ENCODE data around the gene AXIN1.
"Not testable (repeated sequence)": the region's sequence is repeated elsewhere in the genome, so short reads cannot be mapped to it uniquely, and the experiment has no call there.

Gene AXIN1

GRCh38 chr16:352547-353403 is at the start of gene AXIN1:
AXIN1 (minus strand) TSS chr16:352723; CDS start chr16:347025, 5,698 bp downstream.
- peak; percentile 100 for DNase-seq (ENCODE audit: low read depth in 2 of 2)

- DNase-seq (ENCODE audit: low read depth in 2 of 2), result peak; percentile 95 to 98
Observed at GRCh38 chr16:401468-402348, 49.2 kb upstream of the AXIN1 start, which contains the start of gene DECR2. DECR2 (plus strand) TSS chr16:401885; CDS start chr16:401964, 79 bp downstream.

GRCh38 chr16:400061-400591 is 47.6 kb upstream of the AXIN1 start:
- no peak for DNase-seq (ENCODE audit: low read depth in 2 of 2)

- DNase-seq (ENCODE audit: low read depth in 2 of 2), result no peak
Observed at GRCh38 chr16:399340-400019, 47.0 kb upstream of the AXIN1 start.

GRCh38 chr16:398561-399339 is 46.2 kb upstream of the AXIN1 start:
- no peak for DNase-seq (ENCODE audit: low read depth in 2 of 2)

- no peak for DNase-seq (ENCODE audit: low read depth in 2 of 2)
Observed at GRCh38 chr16:397736-398332, 45.3 kb upstream of the AXIN1 start.

GRCh38 chr16:397135-397661 is 44.7 kb upstream of the AXIN1 start, which contains the start of gene NME4:
NME4 (plus strand) TSS chr16:397199; CDS start chr16:397223, 24 bp downstream.
- DNase-seq (ENCODE audit: low read depth in 2 of 2), result no peak

GRCh38 chr16:396605-397004 is 44.1 kb upstream of the AXIN1 start:
- DNase-seq (ENCODE audit: low read depth in 2 of 2), result no peak

GRCh38 chr16:396199-396598 is 43.7 kb upstream of the AXIN1 start:
- no peak for DNase-seq (ENCODE audit: low read depth in 2 of 2)

GRCh38 chr16:392450-393030 is 40.0 kb upstream of the AXIN1 start:
- no peak for DNase-seq (ENCODE audit: low read depth in 2 of 2)

- peak; percentile 62 to 79 for DNase-seq (ENCODE audit: low read depth in 2 of 2)
Observed at GRCh38 chr16:391885-392335, 39.4 kb upstream of the AXIN1 start.

- DNase-seq (ENCODE audit: low read depth in 2 of 2), result no peak
Observed at GRCh38 chr16:389352-389751, 36.8 kb upstream of the AXIN1 start.

GRCh38 chr16:387761-388666 is 35.5 kb upstream of the AXIN1 start:
- not testable (repeated sequence) for DNase-seq (ENCODE audit: low read depth in 2 of 2)

- DNase-seq (ENCODE audit: low read depth in 2 of 2), result no peak
Observed at GRCh38 chr16:386641-387156, 34.2 kb upstream of the AXIN1 start.

GRCh38 chr16:383326-384051 is 31.0 kb upstream of the AXIN1 start:
- DNase-seq (ENCODE audit: low read depth in 2 of 2), result peak in 1 of 2 donors; percentile 35

GRCh38 chr16:381789-382717 is 29.5 kb upstream of the AXIN1 start, which contains the start of gene PGAP6:
PGAP6 (minus strand) TSS chr16:381978; CDS start chr16:381821, 157 bp downstream.
- peak in 1 of 2 donors; percentile 59 for DNase-seq (ENCODE audit: low read depth in 2 of 2)

Data from stimulated activated CD8-positive, alpha-beta memory T cell treated with anti-CD3 and anti-CD28 coated beads, Interleukin-7, amount 100 ng/mL, for 4 hours (primary cell).